C4-2B (cell line): ENCODE measurements around the gene SPRED2.
A peak's percentile ranks its signal among the peaks of the same experiment; 100 is the strongest.

Experiments used
- H3K27ac ChIP-seq: fragments of 450-650 bp; 2 replicates; pipeline ENCODE4 v1.5.1; 2017
- ZFX ChIP-seq: fragments of 450-650 bp; IDR thresholded peaks from 2 replicates; pipeline ENCODE4 v1.6.1; 2017
- TF ChIP-seq, protein P1 (sequence below): fragments of 450-650 bp; conservative IDR thresholded peaks from 2 replicates; pipeline ENCODE4 v1.5.1; 2017; ENCODE audit warnings: mild to moderate bottlenecking

Gene SPRED2

DNA sequence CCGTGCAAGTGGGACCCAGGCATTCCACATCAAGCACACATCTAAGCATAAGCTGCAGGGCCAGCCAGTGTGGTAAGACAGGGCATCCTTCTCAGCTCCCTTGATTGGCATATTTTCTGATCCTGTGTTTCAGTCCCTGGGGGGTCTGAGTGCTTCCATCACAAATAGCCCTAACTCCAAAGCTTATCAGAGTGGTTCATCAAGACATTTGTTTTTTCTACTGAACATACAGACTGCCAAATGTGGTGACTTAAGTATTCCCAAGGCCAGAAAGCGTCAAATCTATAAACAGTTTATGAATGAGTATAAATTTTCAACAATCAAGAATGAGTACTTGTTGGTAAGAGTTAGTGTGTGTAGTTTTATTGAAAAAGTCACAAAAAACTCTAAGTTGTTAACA is 18.8 kb downstream of the SPRED2 start:
- no peak overlapping the region for H3K27ac ChIP-seq
- TF ChIP-seq ZFX: no peak
- TF ChIP-seq, protein P1, sequence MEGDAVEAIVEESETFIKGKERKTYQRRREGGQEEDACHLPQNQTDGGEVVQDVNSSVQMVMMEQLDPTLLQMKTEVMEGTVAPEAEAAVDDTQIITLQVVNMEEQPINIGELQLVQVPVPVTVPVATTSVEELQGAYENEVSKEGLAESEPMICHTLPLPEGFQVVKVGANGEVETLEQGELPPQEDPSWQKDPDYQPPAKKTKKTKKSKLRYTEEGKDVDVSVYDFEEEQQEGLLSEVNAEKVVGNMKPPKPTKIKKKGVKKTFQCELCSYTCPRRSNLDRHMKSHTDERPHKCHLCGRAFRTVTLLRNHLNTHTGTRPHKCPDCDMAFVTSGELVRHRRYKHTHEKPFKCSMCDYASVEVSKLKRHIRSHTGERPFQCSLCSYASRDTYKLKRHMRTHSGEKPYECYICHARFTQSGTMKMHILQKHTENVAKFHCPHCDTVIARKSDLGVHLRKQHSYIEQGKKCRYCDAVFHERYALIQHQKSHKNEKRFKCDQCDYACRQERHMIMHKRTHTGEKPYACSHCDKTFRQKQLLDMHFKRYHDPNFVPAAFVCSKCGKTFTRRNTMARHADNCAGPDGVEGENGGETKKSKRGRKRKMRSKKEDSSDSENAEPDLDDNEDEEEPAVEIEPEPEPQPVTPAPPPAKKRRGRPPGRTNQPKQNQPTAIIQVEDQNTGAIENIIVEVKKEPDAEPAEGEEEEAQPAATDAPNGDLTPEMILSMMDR: no peak

DNA sequence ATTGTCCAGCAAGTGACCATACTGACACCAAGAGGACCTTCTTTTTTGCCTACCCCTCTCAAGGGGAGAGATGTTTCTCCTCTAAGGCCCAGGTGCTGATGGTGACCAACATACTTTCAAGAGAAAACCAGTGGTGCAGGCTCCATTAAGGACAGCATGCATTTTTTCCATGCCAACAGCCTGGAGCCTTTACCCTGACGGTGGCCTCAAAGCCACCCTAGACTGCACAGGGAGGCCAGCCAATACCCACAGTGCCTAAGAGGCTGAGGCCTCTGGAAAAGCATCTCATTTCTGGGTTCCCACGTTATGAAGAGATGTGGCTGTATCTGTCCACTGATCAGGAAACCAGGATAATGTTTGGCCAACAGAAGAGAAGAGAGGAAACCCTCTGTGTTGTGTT is 19.3 kb downstream of the SPRED2 start:
- no peak overlapping the region; the same call in 1 of the 2 replicates for H3K27ac ChIP-seq
- TF ChIP-seq ZFX: no peak
- TF ChIP-seq, protein P1: no peak

DNA sequence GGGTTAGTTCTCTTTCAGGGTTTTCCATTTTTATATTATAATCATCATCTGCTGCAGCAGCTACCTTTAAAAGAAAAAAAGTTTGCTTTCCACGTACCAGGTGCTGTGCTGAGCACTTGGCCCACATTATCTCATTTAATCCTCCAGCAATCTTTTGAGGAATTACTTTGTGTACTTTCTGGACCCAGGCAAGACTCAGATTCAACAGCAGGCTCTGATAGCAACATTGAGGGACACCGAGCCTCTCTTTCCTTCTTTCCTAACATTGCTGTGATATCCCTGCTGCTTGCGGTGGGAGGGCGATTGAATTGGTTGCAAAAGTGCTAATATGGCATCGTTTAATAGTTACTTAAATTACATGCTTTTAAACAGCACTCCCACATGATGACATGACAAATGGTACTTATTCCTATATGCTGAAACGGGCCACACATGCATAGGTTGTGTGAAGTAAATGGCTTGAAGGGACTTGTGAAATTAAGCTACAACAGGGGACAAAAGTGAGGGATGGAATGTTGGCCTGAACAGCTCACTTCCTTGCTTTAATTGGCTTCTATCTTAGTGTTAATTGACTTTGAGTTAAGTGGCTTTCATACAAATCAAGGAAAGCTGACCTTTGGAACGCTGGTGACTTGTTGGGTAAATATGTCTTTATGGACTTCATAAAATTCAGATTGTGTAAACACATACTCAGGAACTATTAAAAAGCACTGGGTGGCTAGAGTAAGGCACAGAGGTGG is 21.2 kb downstream of the SPRED2 start:
- TF ChIP-seq, protein P1: no peak
- no peak for TF ChIP-seq ZFX
- H3K27ac ChIP-seq: peak overlapping the region; percentile 78

- no peak overlapping the region for H3K27ac ChIP-seq
- TF ChIP-seq ZFX: no peak
- TF ChIP-seq, protein P1: no peak
These were observed 23.4 kb downstream of the SPRED2 start for GRCh38 chr2:65409045-65409444.

GRCh38 chr2:65407240-65407639 is 25.2 kb downstream of the SPRED2 start:
- TF ChIP-seq ZFX: no peak
- TF ChIP-seq, protein P1: no peak

DNA sequence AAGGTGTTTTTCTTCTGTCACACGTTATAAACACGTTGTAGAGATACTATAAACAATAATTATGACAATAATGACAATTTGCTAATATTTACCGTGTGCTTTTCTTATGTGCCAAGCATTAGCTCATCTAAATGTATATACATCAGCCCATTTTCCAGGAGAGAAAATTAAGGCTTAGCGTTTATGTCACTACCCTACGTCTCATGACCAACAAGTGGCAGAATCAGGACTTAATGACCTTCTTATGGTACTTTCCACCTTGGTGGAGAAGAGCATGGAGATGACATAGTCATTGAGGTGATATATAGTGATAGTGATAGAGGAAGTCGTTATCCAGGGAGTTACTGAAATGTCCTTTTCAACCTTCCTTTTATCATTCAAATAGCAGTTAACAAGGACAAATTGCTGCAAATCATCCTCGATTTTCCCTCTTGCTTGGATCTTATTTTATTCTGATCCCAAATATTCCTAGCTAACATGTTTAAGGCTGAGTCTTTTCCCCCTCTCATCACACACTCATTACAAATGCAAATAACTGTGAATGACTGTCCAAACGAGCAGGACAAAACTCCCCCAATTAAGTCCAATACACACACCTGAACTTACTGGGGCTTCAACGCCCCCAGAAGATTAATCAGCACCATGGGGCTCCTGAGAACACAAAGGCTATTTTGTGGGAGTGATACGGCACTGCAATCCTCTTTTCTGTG is 27.3 kb downstream of the SPRED2 start:
- TF ChIP-seq ZFX: no peak
- TF ChIP-seq, protein P1: no peak
- no peak overlapping the region; the same call in 1 of the 2 replicates for H3K27ac ChIP-seq

More at GRCh38 chr2:65407240-65407639, 25.2 kb downstream of the SPRED2 start:
- H3K27ac ChIP-seq: peak overlapping the region; percentile 55

- TF ChIP-seq, protein P1: no peak
- TF ChIP-seq ZFX: no peak
- H3K27ac ChIP-seq: peak overlapping the region; percentile 36
These were observed 28.9 kb downstream of the SPRED2 start for GRCh38 chr2:65403529-65403915.
